GF-D8 (cell line): Measurements from ENCODE around the gene CMSS1.

Experiments used
- DNase-seq: peaks from one replicate; lab custom pipeline; 2025; lab: John Stamatoyannopoulos, UW

The CMSS1 gene

GRCh38 chr3:100057716-100058575 is 240.3 kb downstream of the CMSS1 start:
- DNase-seq = no peak

GRCh38 chr3:100059472-100059871 is 241.8 kb downstream of the CMSS1 start:
- no peak for DNase-seq

- DNase-seq = peak; percentile 41
Measured at GRCh38 chr3:100060685-100061484, 243.2 kb downstream of the CMSS1 start.

- DNase-seq = no peak
Measured at GRCh38 chr3:100062665-100063064, 245.0 kb downstream of the CMSS1 start.

GRCh38 chr3:100063929-100064461 is 246.3 kb downstream of the CMSS1 start:
- DNase-seq = peak; percentile 15

- no peak for DNase-seq
Measured at GRCh38 chr3:100067589-100067988, 249.9 kb downstream of the CMSS1 start.

- DNase-seq = peak; percentile 72
Measured at GRCh38 chr3:100068826-100069225, 251.2 kb downstream of the CMSS1 start.

- peak; percentile 84 for DNase-seq
Measured at GRCh38 chr3:100069472-100069871, 251.8 kb downstream of the CMSS1 start.

- DNase-seq = peak; percentile 96
Measured at GRCh38 chr3:100072326-100073048, 254.8 kb downstream of the CMSS1 start.

GRCh38 chr3:100073049-100073713 is 255.5 kb downstream of the CMSS1 start:
- DNase-seq = no peak

- DNase-seq = peak; percentile 92
Measured at GRCh38 chr3:100073714-100074307, 256.1 kb downstream of the CMSS1 start.

GRCh38 chr3:100075196-100075595 is 257.5 kb downstream of the CMSS1 start:
- DNase-seq = no peak

GRCh38 chr3:100075851-100076730 is 258.4 kb downstream of the CMSS1 start:
- peak; percentile 34 for DNase-seq

GRCh38 chr3:100076731-100077529 is 259.3 kb downstream of the CMSS1 start:
- no peak for DNase-seq

- no peak for DNase-seq
Measured at GRCh38 chr3:100079328-100079727, 261.7 kb downstream of the CMSS1 start.

- no peak for DNase-seq
Measured at GRCh38 chr3:100080573-100080972, 262.9 kb downstream of the CMSS1 start.

- DNase-seq = no peak
Measured at GRCh38 chr3:100081311-100081710, 263.6 kb downstream of the CMSS1 start.

GRCh38 chr3:100081986-100082692 is 264.5 kb downstream of the CMSS1 start:
- DNase-seq = no peak

GRCh38 chr3:100082714-100083113 is 265.1 kb downstream of the CMSS1 start:
- no peak for DNase-seq
